NCI-H2171 (cell line): ENCODE results near the gene DNAJB1.
"Not testable (repeated sequence)": the region's sequence is repeated elsewhere in the genome, so short reads cannot be mapped to it uniquely, and the experiment has no call there.

Experiments used
- DNase-seq: peaks from one replicate; lab custom pipeline; 2025; lab: John Stamatoyannopoulos, UW

Gene DNAJB1

DNA sequence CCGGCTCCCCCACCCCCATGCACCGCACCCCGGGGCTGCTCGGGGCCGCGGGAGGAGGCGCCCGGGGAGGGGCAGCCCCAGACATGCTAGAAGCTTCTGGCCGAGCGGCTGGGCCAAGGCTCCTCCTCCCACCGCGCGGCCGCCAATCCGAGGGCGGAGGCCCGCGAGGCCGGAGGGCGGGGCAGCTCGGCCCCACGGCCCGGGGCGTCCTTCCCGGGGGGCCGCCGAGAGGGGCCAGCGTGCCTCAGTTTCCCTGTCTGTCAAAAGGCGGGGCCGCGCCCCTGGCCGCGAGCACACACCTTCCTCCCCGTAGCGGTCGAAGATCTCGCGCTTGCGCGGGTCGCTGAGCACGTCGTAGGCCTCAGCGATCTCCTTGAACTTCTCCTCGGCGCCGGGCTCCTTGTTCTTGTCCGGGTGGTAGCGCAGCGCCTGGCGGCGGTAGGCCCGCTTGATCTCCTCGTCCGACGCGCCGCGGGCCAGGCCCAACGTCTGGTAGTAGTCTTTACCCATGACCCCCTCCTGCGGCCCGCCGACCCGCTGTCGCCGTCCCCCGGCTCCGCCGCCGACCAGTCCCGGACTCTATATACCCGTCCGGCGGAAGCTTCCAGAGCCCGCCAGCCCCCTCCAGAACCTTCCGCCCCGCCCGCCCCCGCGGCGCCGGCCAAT lies at the start of gene DNAJB1:
Gene DNAJB1 (minus strand): TSS at position 558 of the 666 bp plus-strand sequence. CDS start 48 bp downstream, at position 510.
- DNase-seq: peak; percentile 42

DNA sequence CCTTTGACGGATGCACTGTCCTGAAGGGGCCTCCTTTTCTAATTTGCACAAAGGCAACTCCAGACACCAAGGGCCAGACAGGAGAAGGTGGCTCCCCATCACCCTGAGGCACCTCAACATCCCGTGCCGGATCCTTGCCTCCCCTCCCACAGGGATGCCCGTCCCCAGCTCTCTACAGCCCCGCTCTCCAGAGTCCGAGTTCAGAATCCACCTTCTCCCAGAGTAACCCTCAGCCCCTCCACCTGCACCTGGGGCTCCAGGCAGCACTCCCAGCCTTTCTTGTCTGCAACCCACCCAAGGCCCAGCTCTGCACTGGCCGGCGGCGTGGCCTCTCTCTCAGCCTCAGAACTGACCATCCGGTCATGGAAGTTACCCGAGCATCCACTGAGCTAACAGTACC lies 48.9 kb upstream of the DNAJB1 start:
- DNase-seq: no peak

DNA sequence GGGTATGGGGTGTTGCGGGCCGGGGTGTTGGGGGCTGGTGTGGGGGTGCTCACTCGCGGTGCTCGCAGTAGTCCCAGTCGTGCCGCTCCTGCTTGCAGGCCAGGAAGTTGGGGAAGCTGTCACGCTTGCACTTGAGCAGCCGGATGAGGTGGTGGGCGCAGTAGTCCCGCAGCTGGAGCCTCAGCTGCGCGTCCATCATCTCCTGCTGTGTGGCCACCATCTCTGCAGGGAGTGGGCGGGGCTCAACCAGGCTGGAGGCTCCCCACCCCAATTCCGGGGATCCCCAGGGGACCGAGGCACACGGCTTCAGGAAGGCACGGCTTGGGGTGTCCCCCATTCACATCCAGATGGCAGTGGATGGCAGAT lies 48.5 kb upstream of the DNAJB1 start:
- no peak for DNase-seq

DNA sequence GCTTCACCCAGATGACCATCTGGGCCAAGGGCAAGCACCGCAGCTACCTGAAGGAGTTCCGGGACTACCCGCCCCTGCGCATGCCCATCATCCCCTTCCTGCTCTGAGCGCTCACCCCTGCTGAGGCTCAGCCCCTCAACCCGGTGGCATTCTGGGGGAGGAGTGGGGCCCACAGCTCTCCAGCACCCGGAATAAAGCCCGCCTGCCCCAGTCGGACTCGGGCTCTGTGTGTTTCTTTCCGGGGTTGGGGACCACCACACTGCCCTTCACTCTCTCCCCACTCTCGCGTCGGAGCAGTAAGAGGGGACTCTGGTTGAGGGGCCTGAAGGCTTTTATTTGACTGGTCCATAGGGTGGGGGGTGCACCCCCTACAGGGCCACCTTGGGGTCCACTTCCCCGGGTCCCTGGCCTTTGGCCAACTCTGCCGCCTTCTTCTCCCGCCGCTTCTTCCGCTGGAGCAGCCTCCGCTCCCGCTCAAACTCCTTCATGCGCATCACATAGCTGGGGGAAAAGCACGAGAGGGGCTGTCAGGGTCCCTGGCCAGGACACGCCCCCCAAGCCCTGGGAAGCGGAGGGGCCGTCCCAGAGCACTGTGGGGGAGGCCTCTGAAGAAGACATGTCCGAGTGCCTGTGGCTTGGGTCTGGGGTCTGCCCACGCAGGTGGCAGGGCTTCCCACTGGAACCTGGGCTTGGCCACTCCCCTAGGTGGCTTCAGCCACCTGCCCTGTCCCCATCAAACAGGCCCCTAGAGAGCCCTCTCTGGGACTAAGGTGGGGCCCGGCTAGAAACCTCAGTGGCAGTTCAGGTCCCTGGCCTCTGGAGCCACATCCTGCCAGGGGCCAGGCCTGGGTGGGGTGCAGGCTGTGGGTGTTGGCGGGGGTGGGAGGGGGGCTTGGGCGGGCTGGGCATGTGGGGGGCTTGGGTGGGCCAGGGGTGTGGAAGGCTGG lies 47.8 kb upstream of the DNAJB1 start:
- DNase-seq: no peak

DNA sequence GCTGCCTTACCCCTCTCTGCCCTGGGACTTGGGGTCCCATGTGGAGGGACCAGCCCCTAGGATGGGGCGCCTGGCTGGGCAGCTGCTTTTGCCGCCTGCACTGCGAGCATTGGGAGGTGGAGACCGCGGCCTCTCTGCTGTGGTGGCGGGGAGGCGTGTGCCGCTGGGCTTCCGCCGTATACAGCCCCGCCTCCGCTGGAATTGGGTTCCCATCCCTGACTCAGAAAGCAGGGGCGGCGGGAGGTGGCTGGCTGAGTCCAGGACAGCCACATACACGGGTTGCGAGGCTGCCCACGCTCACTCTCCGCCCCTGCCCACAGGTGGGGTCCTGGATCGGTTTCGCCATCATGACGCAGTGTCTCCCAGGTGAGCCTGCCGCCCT lies 47.1 kb upstream of the DNAJB1 start:
- DNase-seq: no peak

DNA sequence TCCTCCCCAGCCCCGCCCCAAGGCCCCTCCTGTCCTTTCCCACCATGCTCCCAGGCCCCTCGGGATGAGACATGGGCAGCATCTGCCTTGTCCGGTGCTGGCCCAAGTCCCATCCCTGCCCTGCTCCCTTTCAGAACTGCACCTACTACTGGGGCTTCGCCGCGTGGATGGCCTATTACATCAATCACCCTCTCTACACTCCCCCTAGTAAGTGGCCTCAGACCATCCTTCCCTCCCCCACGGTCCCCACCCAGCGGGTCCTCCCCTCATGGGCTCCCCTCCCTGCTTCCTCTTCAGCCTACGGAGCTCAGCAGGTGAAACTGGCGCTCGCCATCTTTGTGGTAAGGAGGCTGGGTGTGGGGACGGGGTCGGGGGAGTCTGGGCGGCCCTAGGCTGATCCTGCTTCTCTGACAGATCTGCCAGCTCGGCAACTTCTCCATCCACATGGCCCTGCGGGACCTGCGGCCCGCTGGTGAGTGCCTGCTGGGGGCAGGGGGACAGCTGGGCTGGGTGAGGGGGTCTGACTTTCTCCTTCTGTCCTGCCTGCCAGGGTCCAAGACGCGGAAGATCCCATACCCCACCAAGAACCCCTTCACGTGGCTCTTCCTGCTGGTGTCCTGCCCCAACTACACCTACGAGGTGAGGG lies 46.6 kb upstream of the DNAJB1 start:
- not testable (repeated sequence) for DNase-seq

DNA sequence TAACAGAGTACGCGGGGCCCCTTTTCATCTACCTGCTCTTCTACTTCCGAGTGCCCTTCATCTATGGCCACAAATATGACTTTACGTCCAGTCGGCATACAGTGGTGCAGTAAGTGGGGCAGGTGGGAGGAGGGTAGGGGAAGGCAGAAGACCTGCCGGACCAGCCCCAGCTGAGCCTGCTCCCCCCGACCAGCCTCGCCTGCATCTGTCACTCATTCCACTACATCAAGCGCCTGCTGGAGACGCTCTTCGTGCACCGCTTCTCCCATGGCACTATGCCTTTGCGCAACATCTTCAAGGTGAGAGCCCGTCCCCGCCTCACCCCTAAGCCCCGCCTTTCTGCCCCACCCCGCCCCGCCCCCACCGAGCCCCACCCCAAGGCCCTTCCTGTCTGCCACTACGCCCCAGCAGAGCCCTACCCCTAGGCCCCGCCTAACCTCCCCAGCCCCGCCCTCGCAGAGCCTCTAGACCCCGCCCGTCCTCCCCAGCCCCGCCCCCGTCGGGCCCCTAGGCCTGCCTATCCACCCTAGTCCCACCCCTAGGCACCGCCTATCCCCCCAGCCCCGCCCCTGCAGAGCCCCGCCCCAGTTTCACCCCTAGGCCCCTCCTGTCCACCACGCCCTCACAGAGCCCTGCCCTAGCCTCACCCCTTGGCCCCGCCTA lies 45.9 kb upstream of the DNAJB1 start:
- DNase-seq: peak; percentile 12

DNA sequence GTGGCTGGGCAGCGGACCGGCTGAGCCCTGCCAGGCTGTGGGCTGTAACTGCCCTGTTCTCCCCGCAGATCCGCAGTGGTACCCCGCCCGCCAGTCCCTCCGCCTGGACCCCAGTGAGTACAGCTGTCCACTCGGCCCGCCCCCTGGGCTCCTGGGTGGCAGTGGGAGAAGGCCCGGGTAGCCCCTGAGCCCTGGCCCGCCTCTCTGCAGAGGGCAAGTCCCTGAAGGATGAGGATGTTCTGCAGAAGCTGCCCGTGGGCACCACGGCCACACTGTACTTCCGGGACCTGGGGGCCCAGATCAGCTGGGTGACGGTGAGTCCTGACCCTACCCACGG lies 45.4 kb upstream of the DNAJB1 start:
- no peak for DNase-seq

DNA sequence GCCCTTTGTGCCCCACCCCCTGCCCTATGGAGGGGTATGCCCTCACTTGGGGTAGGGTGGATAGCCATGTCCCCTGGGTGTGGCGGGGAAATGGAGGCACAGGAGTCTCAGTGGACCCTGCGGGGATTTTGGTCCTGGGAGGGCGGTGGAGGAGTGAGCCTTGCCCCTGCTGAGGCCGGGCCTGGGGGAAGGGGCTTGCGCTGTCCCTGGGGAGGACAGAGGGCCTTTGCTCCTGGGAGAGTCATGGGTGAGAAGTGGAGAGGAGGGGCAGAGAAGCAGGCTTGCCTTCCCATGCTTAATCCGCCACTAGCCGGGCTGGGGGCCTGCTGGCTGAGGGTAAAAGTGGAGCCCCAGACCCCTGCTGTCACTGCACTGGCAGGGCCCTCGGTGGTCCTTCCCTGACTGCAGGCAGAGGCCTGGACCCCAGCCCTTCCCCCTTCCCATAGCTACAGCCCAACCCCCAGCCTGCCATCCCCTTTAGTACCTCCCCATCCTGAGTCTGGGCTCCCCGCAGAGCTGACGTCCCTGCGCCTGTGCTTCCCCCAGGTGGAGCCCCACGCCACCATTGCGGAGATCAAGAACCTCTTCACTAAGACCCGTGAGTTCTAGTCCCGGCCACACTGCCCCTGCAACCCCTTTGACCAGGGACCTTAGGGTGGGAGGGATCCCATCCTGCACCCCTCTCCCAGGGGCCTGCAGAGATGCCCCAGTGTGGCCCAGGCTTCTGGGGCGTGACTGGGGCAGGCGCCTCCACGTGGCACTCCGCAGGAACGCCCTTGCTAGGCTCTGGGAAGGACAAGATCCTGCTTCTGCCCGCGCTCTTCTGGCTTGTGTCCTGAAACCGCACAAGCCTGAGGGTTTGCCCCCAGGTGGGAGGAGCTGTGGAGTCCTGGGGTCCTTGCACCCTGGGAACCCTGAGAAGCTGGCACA lies 44.7 kb upstream of the DNAJB1 start:
- DNase-seq: no peak

DNA sequence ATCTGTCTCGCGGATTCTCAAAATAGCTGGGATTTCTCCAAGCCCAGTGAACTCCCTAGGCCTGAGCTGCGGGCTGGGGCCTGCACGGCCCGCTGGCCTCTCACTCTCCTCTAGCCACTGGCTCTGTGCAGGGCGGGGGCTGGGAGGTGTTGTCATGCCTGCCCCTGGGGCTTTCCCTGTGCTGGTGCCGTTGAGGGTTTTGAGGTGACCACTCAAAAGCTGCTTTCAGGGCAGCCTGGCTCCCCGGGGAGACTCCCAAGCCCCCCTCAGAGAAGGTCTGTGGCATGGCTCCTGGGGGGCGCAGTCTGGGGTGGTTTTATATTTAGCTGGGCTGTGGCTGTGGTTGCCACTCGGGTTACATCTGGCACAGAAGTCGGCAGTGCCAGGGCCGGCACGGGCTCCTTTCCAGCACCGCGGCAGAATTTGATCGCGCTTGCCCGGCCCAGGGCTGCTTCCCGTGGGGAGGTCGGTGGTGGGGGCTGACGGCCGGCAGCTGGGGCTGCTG lies 43.7 kb upstream of the DNAJB1 start:
- DNase-seq: no peak

DNA sequence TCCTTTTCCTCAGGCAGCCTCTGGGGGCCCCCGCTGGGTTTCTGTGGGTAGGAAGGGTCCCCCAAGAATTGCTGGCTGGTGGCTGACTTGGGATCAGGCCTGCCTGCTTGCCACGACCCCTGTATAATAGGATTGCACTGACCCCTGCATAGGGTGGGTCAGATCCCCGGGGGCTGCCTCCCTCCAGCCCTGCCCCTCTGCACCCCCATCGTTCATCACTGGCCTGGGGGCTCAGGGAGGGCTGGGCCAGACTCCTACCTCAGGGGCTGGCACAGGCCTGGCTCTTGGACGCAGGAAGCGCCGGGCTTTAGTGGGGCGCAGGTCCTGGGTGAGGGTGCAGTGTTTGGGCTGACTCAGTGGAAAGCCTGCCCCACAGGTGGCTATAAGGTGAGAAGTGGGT lies 43.1 kb upstream of the DNAJB1 start:
- DNase-seq: no peak

DNA sequence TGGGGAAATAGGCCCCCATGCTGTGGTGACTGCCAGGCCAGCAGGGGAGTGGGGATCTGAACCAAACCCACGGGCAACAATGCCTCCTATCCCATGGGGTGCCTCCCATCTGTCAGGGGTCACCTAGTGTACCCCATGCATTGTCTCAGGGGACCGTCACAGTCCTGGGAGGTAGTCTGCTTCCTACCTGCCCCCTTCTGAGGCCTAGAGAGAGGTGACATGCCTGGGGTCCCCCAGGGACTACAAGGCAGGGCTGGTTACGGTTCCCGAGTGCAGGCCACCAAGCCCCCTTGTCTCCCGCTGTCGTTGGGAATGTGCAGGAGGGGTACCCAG lies 42.5 kb upstream of the DNAJB1 start:
- no peak for DNase-seq

DNA sequence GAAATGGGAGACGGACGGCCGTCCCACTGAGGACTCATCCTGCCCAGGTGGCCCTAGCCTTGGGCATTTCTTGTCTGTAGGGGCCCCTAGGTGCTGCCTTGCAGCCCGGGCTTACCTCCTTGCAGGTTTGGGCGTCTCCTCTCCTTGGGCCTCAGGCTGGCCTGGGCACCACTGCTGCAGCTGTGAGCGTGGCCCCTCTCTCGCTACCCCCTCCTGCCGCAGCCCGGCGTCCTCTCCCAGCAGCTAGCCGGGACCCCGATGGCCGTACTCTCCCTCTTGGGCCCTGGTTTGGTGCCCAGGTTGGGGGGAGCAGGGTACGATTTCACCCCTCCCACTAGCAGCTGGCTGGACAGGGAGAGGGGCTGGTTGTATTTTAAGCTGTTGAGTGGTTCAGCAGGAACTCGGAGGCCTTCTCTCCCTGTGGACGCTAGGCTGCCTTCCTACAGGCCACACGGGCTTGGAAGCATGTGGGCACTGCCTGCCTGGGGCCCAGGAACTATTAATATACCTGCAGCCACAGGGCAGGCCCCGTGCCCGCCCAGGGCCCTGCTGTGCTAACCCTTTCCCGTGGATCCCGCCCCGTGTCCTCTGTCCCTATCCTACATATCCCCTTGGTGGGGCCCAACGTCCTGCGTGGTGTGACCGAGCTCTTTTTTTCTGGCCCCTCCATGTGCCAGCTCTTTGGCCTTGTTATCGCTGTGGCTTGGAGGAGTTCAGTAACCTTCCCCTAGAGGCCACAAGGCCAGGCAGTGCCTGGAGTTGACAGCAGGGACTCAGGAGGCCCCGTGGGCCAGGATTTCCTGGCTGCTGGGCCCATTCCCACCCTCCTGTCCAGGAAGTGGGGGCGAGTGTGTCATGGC lies 41.9 kb upstream of the DNAJB1 start:
- DNase-seq: no peak

DNA sequence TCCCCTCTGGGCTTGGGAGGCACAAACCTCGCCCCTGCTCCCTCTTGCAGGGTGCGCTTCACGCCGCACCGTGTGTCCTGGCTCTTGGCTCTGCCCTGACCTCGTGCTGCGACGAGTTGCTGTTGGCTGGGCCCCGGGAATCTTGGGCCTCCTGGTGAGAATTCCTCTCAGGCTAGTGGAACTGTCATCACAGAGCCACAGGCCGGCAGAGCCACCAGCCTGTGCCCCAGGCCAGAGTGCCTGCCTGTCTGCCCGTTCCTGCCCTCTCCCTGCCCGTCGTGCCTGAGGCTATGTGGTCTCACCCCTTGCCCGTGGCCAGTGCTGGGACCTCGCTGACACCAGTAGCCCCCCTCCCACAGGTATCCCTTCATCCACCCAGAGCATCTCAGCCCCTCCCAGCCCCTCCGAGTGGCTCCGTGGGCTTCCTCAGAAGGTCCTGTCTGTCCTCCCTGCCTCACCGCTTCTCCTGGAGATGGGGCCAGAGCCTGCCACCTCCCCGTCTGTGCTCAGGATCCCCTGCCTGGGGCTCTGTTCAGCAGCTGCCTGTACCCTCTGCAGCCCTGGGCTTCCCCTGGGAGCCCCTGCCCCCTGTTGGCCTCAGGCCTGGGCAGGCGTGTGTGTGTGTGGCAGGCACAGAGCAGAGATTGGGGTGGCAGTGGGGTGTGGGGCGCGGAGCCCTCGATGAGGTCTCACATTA lies 40.3 kb upstream of the DNAJB1 start:
- no peak for DNase-seq

DNA sequence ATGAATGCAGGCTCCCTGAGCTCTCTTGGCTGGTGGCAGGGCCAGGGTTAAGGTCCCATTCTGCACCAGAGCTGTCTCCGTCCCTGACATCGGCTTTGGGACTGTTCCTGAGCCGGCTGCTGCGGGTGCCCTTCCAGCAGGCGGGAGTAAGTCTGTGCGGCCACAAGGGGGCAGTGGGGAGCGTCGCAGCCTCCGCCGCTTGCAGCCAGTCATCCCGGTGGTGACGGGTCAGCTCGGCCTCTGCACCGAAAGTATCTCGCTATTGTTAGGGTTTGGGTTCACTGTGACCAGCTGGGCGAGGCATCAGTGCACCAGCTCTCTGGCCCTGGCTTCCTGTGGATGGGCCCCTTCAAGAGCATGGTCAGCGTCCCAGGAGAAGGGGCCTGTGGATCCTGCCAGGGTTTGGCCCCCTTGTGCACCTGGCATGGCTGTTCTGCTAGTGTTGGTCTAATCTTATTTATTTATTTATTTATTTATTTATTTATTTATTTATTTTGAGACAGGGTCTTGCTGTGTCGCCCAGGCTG lies 38.5 kb upstream of the DNAJB1 start:
- no peak for DNase-seq

DNA sequence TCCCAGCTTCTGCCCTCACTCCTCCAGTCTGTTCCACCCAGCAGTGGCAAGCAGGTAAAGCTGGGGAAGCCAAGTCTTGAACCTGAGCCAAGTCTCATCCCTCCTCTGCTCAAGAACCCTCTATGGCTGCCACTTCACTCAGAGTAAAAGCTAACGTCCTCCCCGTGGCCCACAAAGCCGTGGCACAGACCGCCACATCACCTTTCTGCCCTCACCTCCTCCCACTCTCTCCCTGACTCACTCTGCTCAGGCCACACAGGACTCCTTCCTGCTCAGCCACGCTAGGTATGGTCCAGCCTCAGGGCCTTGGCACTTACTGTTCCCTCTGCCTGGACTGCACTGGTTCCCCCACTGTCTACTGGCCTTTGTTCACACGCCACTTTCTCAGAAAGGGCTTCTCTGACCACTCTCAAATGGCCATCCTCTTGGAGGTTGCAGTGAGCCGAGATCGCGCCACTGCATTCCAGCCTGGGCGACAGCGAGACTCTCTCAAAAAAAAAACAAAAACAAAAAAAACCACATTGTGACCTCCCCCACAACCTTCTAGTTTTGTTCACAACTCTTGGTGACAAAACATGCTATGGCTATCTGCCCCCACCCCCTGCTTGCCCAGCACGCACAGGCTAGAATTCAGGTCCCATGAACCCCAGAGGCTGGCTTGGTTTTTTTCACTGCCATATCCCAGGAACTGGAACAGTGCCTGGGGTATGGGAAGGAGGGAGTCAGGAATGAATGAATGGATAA lies 37.9 kb upstream of the DNAJB1 start:
- DNase-seq: no peak

DNA sequence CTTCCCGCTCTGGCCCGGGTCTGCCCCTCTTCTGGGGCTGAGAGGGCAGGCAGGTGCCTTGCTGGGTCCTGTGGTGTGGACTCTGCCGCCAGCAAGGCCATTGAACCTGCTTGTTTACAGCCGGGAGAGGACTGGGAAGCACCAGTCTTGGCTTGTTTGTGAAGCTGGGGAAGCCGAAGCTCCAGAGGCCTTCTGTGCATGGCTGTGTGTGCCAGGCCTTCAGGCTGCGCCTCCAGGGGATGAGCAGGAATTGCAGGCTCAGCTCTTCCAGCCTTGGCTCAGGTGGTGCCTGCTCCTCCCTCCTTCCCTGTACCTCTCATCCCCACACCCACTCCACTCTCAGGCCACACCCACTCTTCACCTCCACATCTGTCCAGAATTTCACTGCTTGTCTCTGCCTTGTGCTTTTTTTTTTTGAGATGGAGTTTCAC lies 36.2 kb upstream of the DNAJB1 start:
- DNase-seq: peak; percentile 92

DNA sequence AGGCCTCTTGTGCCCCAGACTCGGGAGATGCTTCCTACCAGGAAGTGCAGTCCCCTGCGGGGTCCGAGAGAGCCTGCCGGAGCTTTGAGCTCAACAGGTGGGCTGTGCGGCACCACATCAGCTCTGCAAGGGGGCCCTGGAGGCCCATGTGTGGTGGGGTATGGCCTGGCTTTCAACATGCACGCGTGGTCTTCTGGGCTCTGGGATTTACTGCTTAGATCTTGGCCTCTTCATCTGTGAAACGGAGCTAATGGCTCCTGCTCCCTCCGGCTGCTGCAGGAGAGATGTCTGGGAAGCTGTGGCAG lies 35.7 kb upstream of the DNAJB1 start:
- DNase-seq: no peak
